HG03565 (cell line): Measurements from ENCODE around the gene ACP1.
"Not testable (repeated sequence)": the region's sequence is repeated elsewhere in the genome, so short reads cannot be mapped to it uniquely, and the experiment has no call there.

ENCODE experiments used
- ATAC-seq: cut with Tn5 transposase; IDR thresholded peaks from one replicate; pipeline ENCODE4 v1.9.1; 2021; ENCODE audit warnings: mild to moderate bottlenecking, moderate library complexity; ENCODE audit not compliant: unreplicated experiment

The ACP1 gene

GRCh38 chr2:309148-309953 is 44.6 kb downstream of the ACP1 start:
- no peak for ATAC-seq

- ATAC-seq, result no peak
These were observed 45.3 kb downstream of the ACP1 start for GRCh38 chr2:309954-310510.

GRCh38 chr2:310994-311393 is 46.2 kb downstream of the ACP1 start:
- ATAC-seq, result no peak

GRCh38 chr2:313991-314390 is 49.2 kb downstream of the ACP1 start:
- no peak for ATAC-seq

GRCh38 chr2:314561-315336 is 50.0 kb downstream of the ACP1 start:
- no peak for ATAC-seq

GRCh38 chr2:315925-316324 is 51.2 kb downstream of the ACP1 start:
- not testable (repeated sequence) for ATAC-seq

GRCh38 chr2:316381-316780 is 51.6 kb downstream of the ACP1 start:
- ATAC-seq, result no peak

- peak; percentile 43 for ATAC-seq
These were observed 53.0 kb downstream of the ACP1 start for GRCh38 chr2:317501-318424.

GRCh38 chr2:319059-319600 is 54.4 kb downstream of the ACP1 start:
- ATAC-seq, result no peak

- ATAC-seq, result no peak
These were observed 55.8 kb downstream of the ACP1 start for GRCh38 chr2:320561-320960.

GRCh38 chr2:322326-322725 is 57.6 kb downstream of the ACP1 start:
- ATAC-seq, result no peak

- no peak for ATAC-seq
These were observed 58.3 kb downstream of the ACP1 start for GRCh38 chr2:323035-323434.
